ENCODE results near the gene CLK3. TPM values are rescaled to one million over a fixed set of nuclear protein-coding genes. Genes with fewer than 3 reads are reported as not detected.

CLK3 gene
- total and polyA plus RNA-seq, 8 donors: 58.0 to 91.0 (median 80.3) TPM

- Histone ChIP-seq H3K9me3 (no peaks in the 10 kb centered on the region), H3K27ac (no peak overlapping the region), H3K4me3 (no peak overlapping the region), H3K27me3 (no peaks in the 10 kb centered on the region), H3K4me1 (peaks cover 0 to 16% of the 10 kb centered on the region in 2 donors), H3K36me3 (peaks cover 0 to 96% of the 10 kb centered on the region in 2 donors)
- ATAC-seq (no peak), DNase-seq (no peak)
- intact Hi-C loops (cut with DNase I): loop anchor here (10.0 kb wide), 2 partner anchors 128 to 318 kb away; partner anchors contain the start of gene RPP25 (in 1 of the 2)
- TF ChIP-seq CTCF (IDR thresholded peaks at IDR 0.05): no peak
Measured at GRCh38 chr15:74636984-74637383, 21.3 kb downstream of the CLK3 start.

GRCh38 chr15:74641151-74641550 lies 25.5 kb downstream of the CLK3 start:
- ATAC-seq: no peak
- Histone ChIP-seq H3K4me3 (no peak overlapping the region), H3K9me3 (no peaks in the 10 kb centered on the region), H3K27ac (peak overlapping the region in 1 of 2 donors; percentile 69), H3K4me1 (peaks cover 5 to 37% of the 10 kb centered on the region in 2 donors), H3K27me3 (no peaks in the 10 kb centered on the region), H3K36me3 (peaks cover 0 to 63% of the 10 kb centered on the region in 2 donors)
- no peak for TF ChIP-seq CTCF (IDR thresholded peaks at IDR 0.05)
- DNase-seq: no peak
- intact Hi-C loops (cut with DNase I): no loop called here

- ATAC-seq: peak; percentile 84
- DNase-seq: peak in 1 of 4 donors; percentile 76
- no peak overlapping the region for H3K4me3 ChIP-seq
Measured at GRCh38 chr15:74642348-74642733, 26.7 kb downstream of the CLK3 start.

GRCh38 chr15:74642734-74643664 lies 27.4 kb downstream of the CLK3 start:
- peak overlapping the region; percentile 69 to 74 for H3K27ac ChIP-seq
- ATAC-seq: peak; percentile 72
- no peak for TF ChIP-seq CTCF (IDR thresholded peaks at IDR 0.05)
- H3K36me3 ChIP-seq: peaks cover 0 to 45% of the 10 kb centered on the region in 2 donors
- no peak for DNase-seq
- intact Hi-C loops (cut with DNase I): no loop called here
- H3K4me1 ChIP-seq: peaks cover 5 to 37% of the 10 kb centered on the region in 2 donors
- H3K4me3 ChIP-seq: no peak overlapping the region
- H3K27me3 ChIP-seq: no peaks in the 10 kb centered on the region
- H3K9me3 ChIP-seq: no peaks in the 10 kb centered on the region

More at GRCh38 chr15:74642348-74642733, 26.7 kb downstream of the CLK3 start:
- H3K36me3 ChIP-seq: peaks cover 0 to 52% of the 10 kb centered on the region in 2 donors
- peaks cover 5 to 37% of the 10 kb centered on the region in 2 donors for H3K4me1 ChIP-seq
- H3K27me3 ChIP-seq: no peaks in the 10 kb centered on the region
- H3K27ac ChIP-seq: peak overlapping the region; percentile 69 to 74
- intact Hi-C loops (cut with DNase I): no loop called here
- TF ChIP-seq CTCF (IDR thresholded peaks at IDR 0.05): no peak
- no peaks in the 10 kb centered on the region for H3K9me3 ChIP-seq

GRCh38 chr15:74643665-74644204 lies 28.1 kb downstream of the CLK3 start:
- H3K4me1 ChIP-seq: peaks cover 5 to 37% of the 10 kb centered on the region in 2 donors
- H3K27ac ChIP-seq: peak overlapping the region in 1 of 2 donors; percentile 69
- H3K36me3 ChIP-seq: peaks cover 0 to 38% of the 10 kb centered on the region in 2 donors
- no peaks in the 10 kb centered on the region for H3K9me3 ChIP-seq
- DNase-seq: no peak
- H3K27me3 ChIP-seq: no peaks in the 10 kb centered on the region
- TF ChIP-seq CTCF (IDR thresholded peaks at IDR 0.05): no peak
- intact Hi-C loops (cut with DNase I): no loop called here
- no peak overlapping the region for H3K4me3 ChIP-seq
- no peak for ATAC-seq

Data from left lung (tissue), 10 donors.